ENCODE measurements around the gene MCC. TPM values are rescaled to one million over a fixed set of nuclear protein-coding genes. Genes with fewer than 3 reads are reported as not detected.

Gene MCC
- total RNA-seq, 1 experiment from 2014 or later: 23.5 TPM

- POLR2A ChIA-PET: no interaction called here
- ATAC-seq (no peak), DNase-seq (ENCODE audit: low spot score) (no peak)
- Mint-ChIP-seq H3K27ac (no peak overlapping the region), H3K36me3 (no peaks in the 10 kb centered on the region), H3K9me3 (no peaks in the 10 kb centered on the region), H3K27me3 (ENCODE audit: low read depth) (no peaks in the 10 kb centered on the region), H3K4me1 (peaks cover 37% of the 10 kb centered on the region), H3K4me3 (no peak overlapping the region)
- no peak for TF ChIP-seq ZBTB21 (CRISPR knock-in tag; IDR thresholded peaks at IDR 0.05; ENCODE audit: borderline replicate concordance)
- no peak for TF ChIP-seq FOXP1 (CRISPR knock-in tag; IDR thresholded peaks at IDR 0.05; ENCODE audit: borderline replicate concordance)
- TF ChIP-seq RELA (CRISPR knock-in tag; IDR thresholded peaks at IDR 0.05; ENCODE audit: borderline replicate concordance): no peak
- no peak for TF ChIP-seq FOXP4 (CRISPR knock-in tag; IDR thresholded peaks at IDR 0.05)
- no peak for TF ChIP-seq ZNF425 (CRISPR knock-in tag; conservative IDR thresholded peaks at IDR 0.05)
- TF ChIP-seq GTF2I (CRISPR knock-in tag; conservative IDR thresholded peaks at IDR 0.05): no peak
- TF ChIP-seq MXD4 (CRISPR knock-in tag; IDR thresholded peaks at IDR 0.05; ENCODE audit: borderline replicate concordance): no peak
- TF ChIP-seq USF2 (CRISPR knock-in tag; IDR thresholded peaks at IDR 0.05): no peak
- no peak for TF ChIP-seq ZNF532 (CRISPR knock-in tag; IDR thresholded peaks at IDR 0.05; ENCODE audit: borderline replicate concordance)
- TF ChIP-seq NR1H2 (CRISPR knock-in tag; IDR thresholded peaks at IDR 0.05): no peak
- no peak for TF ChIP-seq ARID4B (CRISPR knock-in tag; IDR thresholded peaks at IDR 0.05; ENCODE audit: borderline replicate concordance)
- TF ChIP-seq ZNF263 (CRISPR knock-in tag; IDR thresholded peaks at IDR 0.05; ENCODE audit: low read depth): no peak
- TF ChIP-seq ZNF121 (CRISPR knock-in tag; IDR thresholded peaks at IDR 0.05): no peak
- TF ChIP-seq SMAD3 (CRISPR knock-in tag; IDR thresholded peaks at IDR 0.05; ENCODE audit: borderline replicate concordance): no peak
- TF ChIP-seq ZNF317 (CRISPR knock-in tag; IDR thresholded peaks at IDR 0.05; ENCODE audit: borderline replicate concordance, low read depth): no peak
- TF ChIP-seq ERG (CRISPR knock-in tag; IDR thresholded peaks at IDR 0.05): no peak
- TF ChIP-seq CDX4 (CRISPR knock-in tag; IDR thresholded peaks at IDR 0.05; ENCODE audit: borderline replicate concordance): no peak
- no peak for TF ChIP-seq CREB1 (CRISPR knock-in tag; IDR thresholded peaks at IDR 0.05)
- CTCF ChIA-PET: interaction anchor here (1.5 kb wide), 1 partner anchor 158 kb away, joined by 3 read pairs; no protein-coding TSS in a partner anchor
Measured at GRCh38 chr5:113170707-113171106, 317.5 kb downstream of the MCC start.
